ENCODE measurements around the gene ZNRF3.
A peak's percentile ranks its signal among the peaks of the same experiment; 100 is the strongest.

ZNRF3 gene

GRCh38 chr22:28994522-28994921 is 111.2 kb downstream of the ZNRF3 start:
- TF ChIP-seq CTCF (conservative IDR thresholded peaks at IDR 0.05; ENCODE audit: low read length), result no peak

GRCh38 chr22:28995551-28995950 is 112.2 kb downstream of the ZNRF3 start:
- no peak overlapping the region for H3K4me3 ChIP-seq (ENCODE audit: low read length)
- no peak for DNase-seq (ENCODE audit: low read depth)
- TF ChIP-seq CTCF (conservative IDR thresholded peaks at IDR 0.05; ENCODE audit: low read length), result no peak

More at GRCh38 chr22:28994522-28994921, 111.2 kb downstream of the ZNRF3 start:
- no peak overlapping the region for H3K4me3 ChIP-seq (ENCODE audit: low read length)
- DNase-seq (ENCODE audit: low read depth), result no peak

GRCh38 chr22:28997342-28997741 is 114.0 kb downstream of the ZNRF3 start:
- H3K4me3 ChIP-seq (ENCODE audit: low read length), result no peak overlapping the region
- DNase-seq (ENCODE audit: low read depth), result no peak
- no peak for TF ChIP-seq CTCF (conservative IDR thresholded peaks at IDR 0.05; ENCODE audit: low read length)

- TF ChIP-seq CTCF (conservative IDR thresholded peaks at IDR 0.05; ENCODE audit: low read length), result no peak
- H3K4me3 ChIP-seq (ENCODE audit: low read length), result no peak overlapping the region
- DNase-seq (ENCODE audit: low read depth), result no peak
These were observed 115.3 kb downstream of the ZNRF3 start for GRCh38 chr22:28998681-28999080.

- TF ChIP-seq CTCF (conservative IDR thresholded peaks at IDR 0.05; ENCODE audit: low read length), result no peak
- no peak overlapping the region for H3K4me3 ChIP-seq (ENCODE audit: low read length)
- DNase-seq (ENCODE audit: low read depth), result no peak
These were observed 116.1 kb downstream of the ZNRF3 start for GRCh38 chr22:28999510-28999909.

- H3K4me3 ChIP-seq (ENCODE audit: low read length), result no peak overlapping the region
- DNase-seq (ENCODE audit: low read depth), result peak; percentile 20
- no peak for TF ChIP-seq CTCF (conservative IDR thresholded peaks at IDR 0.05; ENCODE audit: low read length)
These were observed 116.7 kb downstream of the ZNRF3 start for GRCh38 chr22:28999919-29000556.

- TF ChIP-seq CTCF (conservative IDR thresholded peaks at IDR 0.05; ENCODE audit: low read length), result no peak
- DNase-seq (ENCODE audit: low read depth), result no peak
- H3K4me3 ChIP-seq (ENCODE audit: low read length), result no peak overlapping the region
These were observed 117.3 kb downstream of the ZNRF3 start for GRCh38 chr22:29000641-29001040.

Measured in AG10803 (cell line).